ENCODE data around the gene ADAMTS17.

The ADAMTS17 gene

GRCh38 chr15:100330221-100330620 lies 11.6 kb downstream of the ADAMTS17 start:
- no peak overlapping the region for H3K4me3 ChIP-seq (ENCODE audit: low read depth, low read length)
- no peak for TF ChIP-seq CTCF (IDR thresholded peaks at IDR 0.05; ENCODE audit: low read depth, low read length)

- H3K4me3 ChIP-seq (ENCODE audit: low read depth, low read length) = no peak overlapping the region
- TF ChIP-seq CTCF (IDR thresholded peaks at IDR 0.05; ENCODE audit: low read depth, low read length) = no peak
These were observed 13.0 kb downstream of the ADAMTS17 start for GRCh38 chr15:100328796-100329195.

- TF ChIP-seq CTCF (IDR thresholded peaks at IDR 0.05; ENCODE audit: low read depth, low read length) = no peak
- H3K4me3 ChIP-seq (ENCODE audit: low read depth, low read length) = no peak overlapping the region
These were observed 22.9 kb downstream of the ADAMTS17 start for GRCh38 chr15:100318880-100319279.

GRCh38 chr15:100314809-100315400 lies 26.9 kb downstream of the ADAMTS17 start:
- H3K4me3 ChIP-seq (ENCODE audit: low read depth, low read length) = no peak overlapping the region
- TF ChIP-seq CTCF (IDR thresholded peaks at IDR 0.05; ENCODE audit: low read depth, low read length) = no peak

GRCh38 chr15:100311833-100312476 lies 29.8 kb downstream of the ADAMTS17 start:
- TF ChIP-seq CTCF (IDR thresholded peaks at IDR 0.05; ENCODE audit: low read depth, low read length) = no peak
- H3K4me3 ChIP-seq (ENCODE audit: low read depth, low read length) = no peak overlapping the region

GRCh38 chr15:100311154-100311625 lies 30.6 kb downstream of the ADAMTS17 start:
- H3K4me3 ChIP-seq (ENCODE audit: low read depth, low read length) = no peak overlapping the region

More at GRCh38 chr15:100311154-100311625, 30.6 kb downstream of the ADAMTS17 start:
- TF ChIP-seq CTCF (IDR thresholded peaks at IDR 0.05; ENCODE audit: low read depth, low read length) = no peak
